ELR (cell line): ENCODE data around the gene KLHL40.

ENCODE experiments used
- DNase-seq: peaks from one replicate; pipeline ENCODE4 v3.0.0-alpha.2; 2015; ENCODE audit warnings: low read depth

Gene KLHL40

GRCh38 chr3:42670051-42670576, 15.2 kb upstream of the KLHL40 start:
- DNase-seq, result no peak

- no peak for DNase-seq
These were observed 14.7 kb upstream of the KLHL40 start for GRCh38 chr3:42670670-42671069.

- DNase-seq, result no peak
These were observed 12.8 kb upstream of the KLHL40 start for GRCh38 chr3:42672515-42672914.

- no peak for DNase-seq
These were observed 12.3 kb upstream of the KLHL40 start for GRCh38 chr3:42673082-42673481.

- DNase-seq, result no peak
These were observed 11.2 kb upstream of the KLHL40 start for GRCh38 chr3:42674146-42674545.

- DNase-seq, result no peak
These were observed 9.4 kb upstream of the KLHL40 start for GRCh38 chr3:42675909-42676308.

- DNase-seq, result no peak
These were observed 6.9 kb upstream of the KLHL40 start for GRCh38 chr3:42678447-42678846.

- peak; percentile 54 for DNase-seq
These were observed 5.1 kb upstream of the KLHL40 start for GRCh38 chr3:42680271-42680670.

- DNase-seq, result no peak
These were observed 4.5 kb upstream of the KLHL40 start for GRCh38 chr3:42680806-42681205.

DNA sequence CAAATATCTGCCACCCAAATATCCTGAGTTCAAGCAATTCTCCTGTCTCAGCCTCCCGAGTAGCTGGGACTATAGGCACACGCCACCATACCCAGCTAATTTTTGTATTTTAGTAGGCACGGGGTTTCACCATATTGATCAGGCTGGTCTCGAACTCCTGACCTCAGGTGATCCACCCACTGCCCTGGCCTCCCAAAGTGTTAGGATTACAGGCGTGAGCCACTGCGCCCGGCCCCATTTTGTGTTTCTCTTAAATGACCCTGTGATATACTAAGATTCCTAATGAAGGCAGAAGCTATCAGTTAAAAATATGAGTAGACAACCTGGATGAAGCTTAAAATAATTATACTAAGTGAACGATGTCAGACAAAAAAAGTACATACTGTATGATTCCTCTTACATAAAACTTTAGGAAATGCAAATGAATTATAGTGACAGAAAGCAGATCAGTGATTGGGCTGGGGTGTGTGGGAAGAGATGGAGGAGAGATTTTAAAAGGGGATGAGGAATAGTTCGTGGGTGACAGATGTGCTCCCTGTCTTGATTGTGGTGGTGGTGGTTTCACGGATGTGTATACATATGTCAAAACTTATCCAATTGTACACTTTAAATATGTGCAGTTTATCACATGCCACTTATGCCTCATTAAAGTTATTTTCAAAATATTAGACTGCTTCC, 3.8 kb upstream of the KLHL40 start:
- DNase-seq, result no peak

- DNase-seq, result no peak
These were observed 2.9 kb upstream of the KLHL40 start for GRCh38 chr3:42682301-42683070.

- peak; percentile 97 for DNase-seq
These were observed 1.3 kb upstream of the KLHL40 start for GRCh38 chr3:42683875-42684598.

DNA sequence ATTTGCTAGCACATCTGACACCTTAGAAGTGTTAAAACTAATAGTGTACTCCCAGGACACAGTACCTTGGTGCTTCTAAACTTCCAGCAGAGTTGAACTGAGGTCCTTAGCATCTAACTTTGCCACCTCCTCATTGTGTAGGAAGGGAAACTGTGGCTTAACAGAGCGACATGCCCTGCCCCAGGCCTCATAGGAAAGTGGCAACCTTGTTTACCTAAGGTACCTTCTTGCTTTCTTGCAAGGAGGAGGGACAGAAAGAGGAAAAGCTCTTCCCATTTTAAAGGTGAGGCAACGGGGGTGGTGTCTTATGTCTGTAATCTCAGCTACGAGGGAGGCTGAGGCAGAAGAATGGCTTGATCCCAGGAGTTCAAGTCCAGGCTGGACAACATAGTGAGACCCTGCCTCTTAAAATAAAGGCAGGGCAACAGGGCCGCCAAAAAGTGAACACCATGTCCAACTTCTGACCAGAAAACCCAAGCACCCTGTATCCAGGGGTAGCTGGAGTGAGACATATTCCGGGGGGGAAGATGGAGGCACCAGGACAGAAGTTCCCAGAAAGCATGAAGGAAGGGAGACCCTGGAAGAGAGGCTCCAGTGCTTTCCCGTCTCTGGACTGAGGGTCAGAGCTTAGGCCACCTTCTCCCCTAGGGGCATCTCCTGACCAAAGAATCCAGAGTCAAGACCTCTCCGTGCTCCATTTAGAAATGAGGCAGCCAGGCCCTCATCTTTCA, 540 bp upstream of the KLHL40 start:
- DNase-seq, result no peak

- DNase-seq, result no peak
These were observed 819 bp downstream of the KLHL40 start for GRCh38 chr3:42685891-42686820.

DNA sequence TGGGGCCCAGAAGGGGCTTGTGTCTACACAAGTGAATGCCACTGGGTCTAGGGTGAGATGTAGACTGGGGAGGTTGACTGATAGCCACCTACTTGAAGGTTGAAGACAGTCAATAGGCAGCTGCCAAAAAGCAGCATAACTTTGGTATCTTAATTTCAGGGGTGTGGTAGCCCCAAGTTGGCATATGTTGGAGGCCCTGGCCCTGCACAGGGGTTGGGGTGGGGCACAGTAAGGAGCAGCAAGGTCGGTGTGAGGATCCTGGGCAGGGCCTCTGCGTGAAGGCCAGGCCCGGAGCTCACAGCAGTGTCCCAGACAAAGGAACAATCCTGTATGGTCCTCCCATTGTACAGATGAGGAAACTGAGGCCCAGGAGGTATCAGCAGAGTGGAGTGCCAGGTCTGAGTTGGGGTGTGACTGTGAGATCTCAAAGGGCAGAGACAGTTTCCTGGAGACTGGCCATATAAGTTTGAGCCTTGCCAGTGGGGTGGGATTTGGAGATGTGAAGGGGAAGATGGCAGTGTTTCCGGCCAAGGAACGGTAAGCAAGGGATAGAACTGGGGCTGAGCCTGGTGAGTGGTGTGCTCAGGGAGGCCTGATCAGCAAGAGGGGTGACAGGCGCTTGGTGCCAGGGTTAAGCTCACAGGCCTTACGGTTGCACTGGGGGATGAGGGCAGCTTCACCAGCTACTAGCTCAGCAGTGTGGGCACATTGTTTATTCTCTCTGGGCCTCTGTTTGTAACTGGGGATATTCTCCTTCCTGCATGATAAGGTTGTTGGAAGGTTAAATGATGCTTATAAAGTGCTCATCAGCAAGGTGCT, 1.7 kb downstream of the KLHL40 start:
- DNase-seq, result no peak

DNA sequence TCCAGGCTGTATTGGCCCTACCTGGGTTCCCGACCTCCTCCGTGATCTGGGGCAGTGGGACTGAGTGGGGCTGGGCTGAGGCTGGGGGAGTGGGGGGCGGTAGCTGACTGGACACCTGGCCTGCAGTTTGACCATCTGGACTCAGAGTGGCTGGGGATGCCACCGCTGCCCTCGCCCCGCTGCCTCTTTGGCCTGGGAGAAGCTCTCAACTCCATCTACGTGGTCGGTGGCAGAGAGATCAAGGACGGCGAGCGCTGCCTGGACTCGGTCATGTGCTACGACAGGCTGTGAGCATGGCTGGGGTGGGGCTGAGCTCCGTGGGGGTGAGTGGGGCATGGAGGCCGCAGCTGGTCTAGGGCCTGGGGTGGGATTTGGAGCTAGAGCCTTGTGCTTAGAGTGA, 2.7 kb downstream of the KLHL40 start:
- no peak for DNase-seq

GRCh38 chr3:42688487-42689420, 3.4 kb downstream of the KLHL40 start:
- no peak for DNase-seq

GRCh38 chr3:42689421-42690014, 4.2 kb downstream of the KLHL40 start:
- no peak for DNase-seq

DNA sequence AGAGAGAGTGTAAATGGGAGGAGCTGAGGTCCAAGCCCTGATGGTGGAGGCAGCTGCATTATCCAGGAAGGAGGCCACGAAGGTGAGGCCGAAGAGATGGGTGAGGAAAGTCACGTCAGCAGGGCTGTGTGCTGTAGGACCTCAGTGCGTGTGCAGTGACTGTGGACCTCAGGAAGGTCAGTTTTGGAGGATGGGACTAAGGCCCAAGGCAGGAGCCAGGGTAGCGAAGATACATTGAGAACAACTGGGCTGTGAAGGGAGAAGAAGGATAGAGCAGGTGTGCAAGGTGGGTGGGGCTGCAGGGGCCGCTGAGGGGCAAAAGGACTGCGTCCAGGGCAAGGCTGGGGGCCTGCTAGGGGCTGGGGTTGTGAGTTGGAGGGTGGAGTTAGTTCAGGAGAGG, 4.9 kb downstream of the KLHL40 start:
- no peak for DNase-seq
